Tibial nerve (tissue), 4 donors: ENCODE measurements around the gene RILPL2. TPM values are rescaled to one million over a fixed set of nuclear protein-coding genes. Genes with fewer than 3 reads are reported as not detected.
A peak's percentile ranks its signal among the peaks of the same experiment; 100 is the strongest.
"Not testable (repeated sequence)": the region's sequence is repeated elsewhere in the genome, so short reads cannot be mapped to it uniquely, and the experiment has no call there.

Source experiments
- DNase-seq, 2 donors: peaks; one replicate each; pipeline ENCODE4 v3.0.0-alpha.2; 2019; ENCODE audit warnings: low spot score in 2 of 2
- H3K27ac ChIP-seq, 4 donors: fragments of 200-600 bp; sonication (generic) in 3 of 4; one replicate each; pipeline ENCODE4 v1.5.1; 2017 to 2019; ENCODE audit warnings: mild to moderate bottlenecking in 1 of 4
- H3K27me3 ChIP-seq, 2 donors: fragments of 200-600 bp; sonication (generic) in 1 of 2; one replicate each; pipeline versions ENCODE4 v1.5.1 to v1.6.0; 2017 to 2019
- H3K36me3 ChIP-seq, 3 donors: fragments of 200-600 bp; sonication (generic); one replicate each; pipeline ENCODE4 v1.5.1; 2018 to 2019
- H3K4me1 ChIP-seq, 4 donors: fragments of 200-600 bp; sonication (generic) in 3 of 4; one replicate each; pipeline ENCODE4 v1.5.1; 2017 to 2019
- H3K4me3 ChIP-seq, 4 donors: fragments of 200-600 bp; sonication (generic) in 3 of 4; one replicate each; pipeline ENCODE4 v1.5.1; 2017 to 2019; ENCODE audit warnings: mild to moderate bottlenecking in 1 of 4, moderate library complexity in 1 of 4
- H3K9me3 ChIP-seq, 4 donors: fragments of 200-600 bp; sonication (generic) in 3 of 4; one replicate each; pipeline ENCODE4 v1.5.1; 2017 to 2019
- CTCF ChIP-seq, 5 experiments: fragments of 200-600 bp in 3 of 5; fragments of 450-650 bp in 2 of 5; sonication (generic) in 3 of 5; IDR thresholded peaks; one replicate each; pipeline ENCODE4 v1.5.1; 2016 to 2019; ENCODE audit warnings: antibody characterized with exemption in 5 of 5, mild to moderate bottlenecking in 3 of 5, moderate library complexity in 2 of 5
- EP300 ChIP-seq, 2 donors: sonication (generic); formaldehyde crosslinking; IDR thresholded peaks; one replicate each; pipeline ENCODE4 v1.6.1; 2017; ENCODE audit warnings: antibody characterized with exemption in 2 of 2, mild to moderate bottlenecking in 1 of 2
- POLR2A ChIP-seq, 2 donors: fragments of 450-650 bp; IDR thresholded peaks; one replicate each; pipeline ENCODE4 v1.6.1; 2017; ENCODE audit warnings: antibody characterized with exemption in 2 of 2, mild to moderate bottlenecking in 2 of 2, moderate library complexity in 2 of 2
- WGBS, 2 donors: methylation state at CpG; one replicate each; pipeline ENCODE4 v1.1.5; 2018; 5-methylcytosine and 5-hydroxymethylcytosine counted together
- total RNA-seq, 4 donors: library from RNA; depleted of rRNA; stranded (reverse); fragments of >200 nt; gene quantifications; one replicate each; pipeline ENCODE4 v1.1.0, GENCODE V29; 2016

Gene RILPL2
- total RNA-seq, 4 donors from 2014 or later: 5.2 to 6.9 (median 6.1) TPM

- no peaks in the 10 kb centered on the region for H3K9me3 ChIP-seq
- peak overlapping the region; percentile 51 to 80 (median 74) for H3K4me3 ChIP-seq
- H3K27ac ChIP-seq: peak overlapping the region in 3 of 4 donors; percentile 55 to 79 (median 70)
- peaks cover 0 to 27% (median 10%) of the 10 kb centered on the region in 4 donors for H3K4me1 ChIP-seq
- WGBS, 2 donors: 1 to 2% methylated on average over 25 to 28 of the region's 41 CpGs
- no peak for DNase-seq
- H3K27me3 ChIP-seq: no peaks in the 10 kb centered on the region
- TF ChIP-seq EP300 (IDR thresholded peaks at IDR 0.05) (no peak), POLR2A (IDR thresholded peaks at IDR 0.05) (no peak), CTCF (IDR thresholded peaks at IDR 0.05) (no peak)
- H3K36me3 ChIP-seq: no peaks in the 10 kb centered on the region
Observed at GRCh38 chr12:123384318-123384993, 52.0 kb downstream of the RILPL2 start.

GRCh38 chr12:123382684-123383083 lies 53.8 kb downstream of the RILPL2 start:
- 91% methylated on average over 14 of the region's 14 CpGs for WGBS, 2 donors
- no peak for TF ChIP-seq CTCF (IDR thresholded peaks at IDR 0.05)
- no peak for TF ChIP-seq POLR2A (IDR thresholded peaks at IDR 0.05)
- TF ChIP-seq EP300 (IDR thresholded peaks at IDR 0.05): no peak
- no peaks in the 10 kb centered on the region for H3K9me3 ChIP-seq
- H3K4me3 ChIP-seq: no peak overlapping the region
- H3K36me3 ChIP-seq: no peaks in the 10 kb centered on the region
- no peak overlapping the region for H3K27ac ChIP-seq
- DNase-seq: no peak
- peaks cover 0 to 20% (median 7%) of the 10 kb centered on the region in 4 donors for H3K4me1 ChIP-seq
- no peaks in the 10 kb centered on the region for H3K27me3 ChIP-seq

- WGBS, 2 donors: 69 to 71% methylated on average over 5 of the region's 5 CpGs
- H3K36me3 ChIP-seq: no peaks in the 10 kb centered on the region
- H3K9me3 ChIP-seq: no peaks in the 10 kb centered on the region
- H3K27ac ChIP-seq: no peak overlapping the region
- H3K27me3 ChIP-seq: no peaks in the 10 kb centered on the region
- no peak for DNase-seq
- H3K4me3 ChIP-seq: no peak overlapping the region
- H3K4me1 ChIP-seq: peaks cover 0 to 12% (median under 1%) of the 10 kb centered on the region in 4 donors
- TF ChIP-seq CTCF (IDR thresholded peaks at IDR 0.05): no peak
- TF ChIP-seq EP300 (IDR thresholded peaks at IDR 0.05): no peak
- no peak for TF ChIP-seq POLR2A (IDR thresholded peaks at IDR 0.05)
Observed at GRCh38 chr12:123379391-123379790, 57.1 kb downstream of the RILPL2 start.

GRCh38 chr12:123372415-123372814 lies 64.1 kb downstream of the RILPL2 start:
- not testable (repeated sequence) for H3K4me1 ChIP-seq, H3K27ac ChIP-seq, H3K4me3 ChIP-seq, H3K36me3 ChIP-seq, DNase-seq, H3K27me3 ChIP-seq, H3K9me3 ChIP-seq
- WGBS, 2 donors: 47 to 64% methylated on average over 5 of the region's 5 CpGs

- not testable (repeated sequence) for H3K9me3 ChIP-seq, H3K4me1 ChIP-seq, H3K27me3 ChIP-seq, H3K27ac ChIP-seq, H3K4me3 ChIP-seq, DNase-seq, H3K36me3 ChIP-seq
- 87 to 92% methylated on average over 42 to 45 of the region's 48 CpGs for WGBS, 2 donors
Observed at GRCh38 chr12:123371667-123372368, 64.7 kb downstream of the RILPL2 start.

- Histone ChIP-seq H3K27ac (no peak overlapping the region), H3K4me1 (peaks cover 0 to 10% (median 6%) of the 10 kb centered on the region in 4 donors), H3K36me3 (no peaks in the 10 kb centered on the region), H3K9me3 (no peaks in the 10 kb centered on the region), H3K4me3 (no peak overlapping the region), H3K27me3 (no peaks in the 10 kb centered on the region)
- DNase-seq: no peak
- WGBS, 2 donors: 89 to 93% methylated on average over 5 of the region's 5 CpGs
- TF ChIP-seq CTCF (IDR thresholded peaks at IDR 0.05) (no peak), POLR2A (IDR thresholded peaks at IDR 0.05) (no peak), EP300 (IDR thresholded peaks at IDR 0.05) (no peak)
Observed at GRCh38 chr12:123369229-123369628, 67.3 kb downstream of the RILPL2 start.

- H3K4me1 ChIP-seq: peaks cover 0 to 14% (median 8%) of the 10 kb centered on the region in 4 donors
- H3K36me3 ChIP-seq, DNase-seq, H3K27ac ChIP-seq, H3K27me3 ChIP-seq, H3K9me3 ChIP-seq, H3K4me3 ChIP-seq: not testable (repeated sequence)
- 92 to 97% methylated on average over 7 of the region's 7 CpGs for WGBS, 2 donors
Observed at GRCh38 chr12:123368431-123368830, 68.1 kb downstream of the RILPL2 start.
